RWPE2 (cell line): ENCODE data around the gene FCGBP.

Experiments
- ATAC-seq: fragments of 200-7000 bp; cut with Tn5 transposase; 3 replicates; pipeline ENCODE4 v1.9.1; 2021; ENCODE audit warnings: low read depth
- DNase-seq: peaks from one replicate; pipeline ENCODE4 v3.0.0-alpha.2; 2020; ENCODE audit warnings: low spot score
- H3K27ac ChIP-seq: fragments of 450-650 bp; 2 replicates; pipeline ENCODE4 v1.5.1; 2017; ENCODE audit warnings: mild to moderate bottlenecking; ENCODE audit not compliant: poor library complexity, severe bottlenecking
- H3K27me3 ChIP-seq: fragments of 250-450 bp; sonication (Bioruptor Pico); 2 replicates; pipeline ENCODE4 v1.5.1; 2021; ENCODE audit warnings: mild to moderate bottlenecking, moderate library complexity; ENCODE audit not compliant: insufficient read depth, poor library complexity, severe bottlenecking
- H3K36me3 ChIP-seq: fragments of 250-450 bp; sonication (Bioruptor Pico); 2 replicates; pipeline ENCODE4 v1.5.1; 2020; ENCODE audit warnings: low read depth, mild to moderate bottlenecking, moderate library complexity
- H3K4me1 ChIP-seq: fragments of 250-450 bp; sonication (Bioruptor Pico); 2 replicates; pipeline ENCODE4 v1.5.1; 2021; ENCODE audit warnings: mild to moderate bottlenecking, moderate library complexity; ENCODE audit not compliant: insufficient read depth, poor library complexity, severe bottlenecking
- H3K4me3 ChIP-seq: fragments of 250-450 bp; sonication (Bioruptor Pico); 2 replicates; pipeline ENCODE4 v1.5.1; 2021; ENCODE audit warnings: mild to moderate bottlenecking, moderate library complexity; ENCODE audit not compliant: severe bottlenecking
- H3K9me3 ChIP-seq: fragments of 250-450 bp; sonication (Bioruptor Pico); 2 replicates; pipeline ENCODE4 v1.5.1; 2021; ENCODE audit warnings: mild to moderate bottlenecking, moderate library complexity; ENCODE audit not compliant: severe bottlenecking
- CTCF ChIP-seq: fragments of 450-650 bp; IDR thresholded peaks from one replicate; pipeline ENCODE4 v1.5.1; 2017; ENCODE audit warnings: mild to moderate bottlenecking, moderate library complexity; ENCODE audit not compliant: poor library complexity, severe bottlenecking

The FCGBP gene

GRCh38 chr19:39934584-39935363 is at the start of gene FCGBP:
FCGBP (minus strand) TSS chr19:39934634.
- TF ChIP-seq CTCF = no peak
- DNase-seq (no peak), ATAC-seq (no peak)
- H3K4me1 ChIP-seq = no peaks in the 10 kb centered on the region
- no peak within 1 kb of the TSS for H3K4me3 ChIP-seq
- H3K9me3 ChIP-seq = no peaks in the 10 kb centered on the region
- no peaks in the 10 kb centered on the region for H3K36me3 ChIP-seq
- H3K27ac ChIP-seq = no peak within 1 kb of the TSS
- peaks cover 2% of the 10 kb centered on the region for H3K27me3 ChIP-seq

- Histone ChIP-seq H3K9me3 (peaks cover 9% of the 10 kb centered on the region), H3K27me3 (no peaks in the 10 kb centered on the region), H3K4me1 (no peaks in the 10 kb centered on the region), H3K4me3 (no peak overlapping the region), H3K27ac (no peak overlapping the region), H3K36me3 (peaks cover 46% of the 10 kb centered on the region)
- ATAC-seq = no peak
- no peak for DNase-seq
- no peak for TF ChIP-seq CTCF
These were observed 49.4 kb upstream of the FCGBP start for GRCh38 chr19:39983695-39984300.

- no peak overlapping the region for H3K27ac ChIP-seq
- no peak for TF ChIP-seq CTCF
- H3K4me1 ChIP-seq = no peaks in the 10 kb centered on the region
- no peak overlapping the region for H3K4me3 ChIP-seq
- H3K9me3 ChIP-seq = peaks cover 9% of the 10 kb centered on the region
- peaks cover 52% of the 10 kb centered on the region for H3K36me3 ChIP-seq
- ATAC-seq (no peak), DNase-seq (no peak)
- no peaks in the 10 kb centered on the region for H3K27me3 ChIP-seq
These were observed 48.4 kb upstream of the FCGBP start for GRCh38 chr19:39982883-39983282.

GRCh38 chr19:39974377-39975155 is 40.1 kb upstream of the FCGBP start:
- H3K27ac ChIP-seq = no peak overlapping the region
- TF ChIP-seq CTCF = no peak
- DNase-seq (no peak), ATAC-seq (no peak)
- no peaks in the 10 kb centered on the region for H3K27me3 ChIP-seq
- H3K9me3 ChIP-seq = no peaks in the 10 kb centered on the region
- H3K36me3 ChIP-seq = peaks cover 71% of the 10 kb centered on the region
- no peak overlapping the region for H3K4me3 ChIP-seq
- peaks cover 6% of the 10 kb centered on the region for H3K4me1 ChIP-seq
